ENCODE measurements around the gene SOCS4. TPM values are rescaled to one million over a fixed set of nuclear protein-coding genes. Genes with fewer than 3 reads are reported as not detected.
"Not testable (repeated sequence)": the region's sequence is repeated elsewhere in the genome, so short reads cannot be mapped to it uniquely, and the experiment has no call there.

The SOCS4 gene
- polyA plus RNA-seq, 12 donors: 8.0 to 14.4 (median 11.3) TPM; not detected in 1

- DNase-seq: no peak
These were observed 21.9 kb downstream of the SOCS4 start for GRCh38 chr14:55048900-55049436.

- DNase-seq: no peak
These were observed 24.1 kb downstream of the SOCS4 start for GRCh38 chr14:55051165-55051422.

GRCh38 chr14:55051423-55052268 is 24.6 kb downstream of the SOCS4 start, which contains the start of gene MAPK1IP1L:
Gene MAPK1IP1L (plus strand): TSS chr14:55051647. CDS start chr14:55061684, 10,037 bp downstream.
- DNase-seq: peak; percentile 93

GRCh38 chr14:55052269-55052930 is 25.4 kb downstream of the SOCS4 start:
- DNase-seq: peak; percentile 25

DNA sequence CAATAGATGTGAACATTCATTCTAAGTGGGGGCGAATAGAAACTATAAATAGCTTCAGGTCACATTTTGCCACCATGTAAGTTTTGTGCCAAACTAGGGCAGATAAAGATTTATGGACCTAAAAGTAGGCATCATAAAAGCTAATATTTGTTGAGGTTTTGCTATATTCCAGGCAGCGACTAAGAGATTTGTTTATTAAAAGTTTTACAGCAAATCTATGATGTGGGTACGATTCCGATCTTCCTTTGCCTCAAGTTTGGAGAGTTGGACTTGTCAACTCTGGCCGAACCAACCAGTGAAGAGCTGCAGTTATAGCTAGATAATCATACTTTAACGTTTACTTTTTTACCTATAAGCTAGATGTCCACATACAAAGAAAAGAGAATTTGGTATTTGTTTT is 26.0 kb downstream of the SOCS4 start:
- DNase-seq: no peak

DNA sequence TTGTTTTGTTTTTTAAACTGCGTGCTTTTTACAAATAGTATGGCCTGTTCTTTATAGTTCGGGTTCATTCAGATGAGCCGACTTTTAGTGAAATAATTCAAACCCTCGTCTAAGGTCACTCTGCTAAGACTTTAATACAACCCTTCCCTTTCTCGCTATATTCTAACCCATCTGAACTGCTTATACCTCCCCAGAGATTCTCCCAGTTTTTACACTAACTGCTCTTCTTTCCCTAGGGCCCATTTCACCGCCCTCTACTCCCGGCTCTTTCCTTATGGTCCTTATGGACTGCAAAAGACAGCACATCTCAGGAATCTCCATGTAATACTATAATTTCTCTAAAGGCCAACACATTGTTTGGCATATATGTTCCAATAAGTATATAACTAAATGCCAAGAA is 26.5 kb downstream of the SOCS4 start:
- DNase-seq: no peak

GRCh38 chr14:55054098-55054497 is 27.1 kb downstream of the SOCS4 start:
- no peak for DNase-seq

GRCh38 chr14:55057919-55058318 is 30.9 kb downstream of the SOCS4 start:
- no peak for DNase-seq

DNA sequence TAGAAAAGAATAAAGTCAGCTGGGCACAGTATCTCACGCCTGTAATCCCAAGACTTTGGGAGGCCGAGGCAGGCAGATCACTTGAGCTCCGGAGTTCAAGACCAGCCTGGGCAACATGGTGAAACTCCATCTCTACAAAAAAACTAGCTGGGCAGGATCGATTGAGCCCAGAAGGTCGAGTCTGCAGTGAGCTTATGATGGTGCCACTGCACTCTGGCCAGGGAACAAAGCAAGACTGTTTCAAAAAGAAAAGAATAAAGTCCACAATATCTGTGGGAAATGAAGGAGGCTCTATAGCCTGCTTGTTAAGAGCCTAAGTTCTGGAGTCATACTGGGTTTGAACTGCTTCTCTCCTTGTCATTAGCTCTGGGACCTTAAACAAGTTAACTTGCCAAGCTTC is 32.3 kb downstream of the SOCS4 start:
- DNase-seq: no peak

- no peak for DNase-seq
These were observed 35.7 kb downstream of the SOCS4 start for GRCh38 chr14:55062517-55063351.

DNA sequence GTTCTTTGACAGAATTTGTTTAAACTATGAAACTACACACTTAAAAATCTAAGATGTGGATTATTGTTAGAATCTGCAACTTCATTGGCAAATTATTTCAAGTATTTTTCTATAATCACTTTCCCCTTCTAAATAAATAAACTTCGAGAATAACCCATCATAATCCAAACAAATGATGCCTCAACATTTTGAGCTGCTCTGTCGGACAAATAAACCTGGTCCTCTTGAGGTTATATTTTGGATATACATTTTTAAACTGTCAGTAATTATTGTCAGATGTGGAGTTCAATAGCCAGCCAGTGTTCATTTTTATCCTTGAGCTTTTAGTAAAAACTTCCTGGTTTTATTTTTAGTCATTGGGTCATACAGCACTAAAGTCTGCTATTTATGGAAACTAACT is 37.9 kb downstream of the SOCS4 start:
- DNase-seq: not testable (repeated sequence)

- DNase-seq: no peak
These were observed 38.4 kb downstream of the SOCS4 start for GRCh38 chr14:55065411-55065810.

DNA sequence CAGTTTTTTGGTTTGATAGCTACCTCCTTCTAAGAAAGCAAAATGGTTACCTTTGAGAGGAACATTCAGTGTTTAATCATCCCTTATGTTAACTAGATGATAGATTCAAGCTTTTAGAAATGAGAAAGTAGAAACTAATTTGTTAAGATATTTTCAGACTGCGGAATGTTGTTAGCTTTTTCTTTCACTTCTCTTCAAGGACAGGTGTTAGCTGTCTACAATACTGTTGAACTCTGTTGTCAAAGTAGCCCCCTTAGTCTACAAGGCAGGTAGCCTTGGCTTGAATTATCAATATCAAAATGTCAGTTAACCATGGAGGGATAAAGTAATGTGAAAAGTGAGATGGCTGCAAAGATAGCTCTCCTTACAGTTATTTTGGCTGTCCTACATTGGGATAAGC is 39.2 kb downstream of the SOCS4 start:
- DNase-seq: no peak

- no peak for DNase-seq
These were observed 44.0 kb downstream of the SOCS4 start for GRCh38 chr14:55070981-55071411.

GRCh38 chr14:55071870-55072640 is 45.0 kb downstream of the SOCS4 start:
- no peak for DNase-seq

- DNase-seq: no peak
These were observed 46.8 kb downstream of the SOCS4 start for GRCh38 chr14:55073856-55074255.

DNA sequence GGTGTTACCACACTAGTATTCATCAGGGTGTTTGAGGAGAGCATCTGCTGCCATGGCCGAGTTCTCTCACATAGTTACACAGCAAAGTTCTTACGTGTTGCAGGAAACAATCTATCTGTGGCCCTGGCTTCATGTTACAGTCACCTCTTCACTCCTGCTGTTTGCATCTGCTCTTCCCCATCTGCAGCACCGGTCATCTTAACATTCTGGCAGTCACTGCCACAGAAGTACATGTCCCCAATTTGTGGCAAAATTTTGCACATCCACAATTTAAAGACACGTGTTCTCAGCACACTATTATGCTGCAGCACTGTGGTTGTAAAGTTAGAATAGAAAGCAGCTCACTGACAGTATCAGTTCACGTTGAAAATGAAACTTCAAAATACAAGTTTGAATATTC is 47.6 kb downstream of the SOCS4 start:
- no peak for DNase-seq

DNA sequence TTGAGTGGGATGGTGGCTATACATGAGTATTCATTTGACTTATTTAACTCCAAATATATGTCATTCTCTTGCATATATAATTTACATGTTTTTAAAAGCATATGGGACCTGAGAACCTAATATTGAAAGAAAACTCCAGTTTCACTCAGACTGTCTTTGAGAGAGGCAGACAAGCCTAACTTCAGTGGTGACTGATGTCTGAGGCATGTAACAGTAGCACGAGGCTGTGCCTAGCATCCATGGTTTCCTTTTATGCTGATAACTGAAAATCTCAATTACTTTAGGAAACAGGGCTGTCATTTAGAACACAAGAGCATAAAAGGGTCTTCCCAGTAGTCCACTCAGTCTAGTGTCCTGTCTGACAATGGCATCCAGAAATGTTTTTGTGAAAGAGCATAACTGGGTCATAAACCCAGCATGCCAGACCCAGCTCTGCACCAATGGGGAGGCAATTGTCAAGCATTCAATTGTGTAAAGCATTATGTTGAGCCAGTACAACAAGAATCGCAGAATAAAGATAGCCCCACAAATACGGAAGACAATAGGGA is 48.7 kb downstream of the SOCS4 start:
- no peak for DNase-seq

GRCh38 chr14:55077170-55078151 is 50.4 kb downstream of the SOCS4 start:
- no peak for DNase-seq

- DNase-seq: not testable (repeated sequence)
These were observed 52.9 kb downstream of the SOCS4 start for GRCh38 chr14:55079961-55080360.
